ENCODE data around the gene THOC5.

DNA sequence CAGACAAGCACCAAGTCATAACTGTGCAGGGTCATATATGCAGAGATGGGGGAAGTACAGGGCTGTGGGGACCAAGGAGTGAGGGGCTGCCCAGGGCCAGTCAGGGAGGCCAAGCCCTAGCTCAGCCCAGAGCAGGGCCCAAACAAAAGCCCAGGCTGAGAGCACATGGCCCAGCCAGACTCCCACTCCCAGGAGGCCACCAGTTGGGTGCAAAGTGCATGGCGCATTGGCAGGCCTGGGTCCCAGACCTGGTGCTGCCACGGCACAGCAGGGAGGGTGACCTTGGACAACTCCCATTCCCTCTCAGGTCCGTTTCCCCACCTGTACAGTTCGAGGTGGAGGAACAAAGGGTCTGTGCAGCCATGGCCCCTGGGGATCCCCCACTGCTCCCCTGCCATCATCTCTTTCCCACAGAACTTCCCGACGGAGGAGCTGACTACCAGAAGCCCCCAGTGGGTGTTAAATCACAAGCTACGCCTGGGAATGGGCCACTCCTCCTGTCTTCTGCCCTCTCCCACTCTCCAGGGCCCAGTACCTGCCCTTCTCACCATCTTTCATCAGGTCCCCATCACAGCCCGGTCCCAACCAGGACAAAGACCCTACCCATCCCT is 26.7 kb upstream of the THOC5 start:
- TF ChIP-seq POLR2A (IDR thresholded peaks at IDR 0.05): no peak
- no peak for TF ChIP-seq CTCF (IDR thresholded peaks at IDR 0.05)

Data from thyroid gland (tissue), 4 donors.